Motor neuron (in vitro differentiated cells): Measurements from ENCODE around the gene OPTN. TPM values are rescaled to one million over a fixed set of nuclear protein-coding genes. Genes with fewer than 3 reads are reported as not detected.
A peak's percentile ranks its signal among the peaks of the same experiment; 100 is the strongest.
"Not testable (repeated sequence)": the region's sequence is repeated elsewhere in the genome, so short reads cannot be mapped to it uniquely, and the experiment has no call there.

Source experiments
- ATAC-seq, 8 experiments: fragments of 200-7000 bp; cut with Tn5 transposase; replicated peaks in 6 of 8; 2 replicates each; pipeline ENCODE4 v1.8.0; 2021; ENCODE audit warnings: mild to moderate bottlenecking in 8 of 8, moderate library complexity in 8 of 8
- H3K27ac ChIP-seq, 2 donors: fragments of 250-450 bp; sonication (Bioruptor Pico); 2 replicates each; pipeline ENCODE4 v1.9.0; 2021; ENCODE audit warnings: antibody characterized with exemption in 2 of 2, mild to moderate bottlenecking in 2 of 2, moderate library complexity in 1 of 2
- H3K4me1 ChIP-seq, 2 donors: fragments of 250-450 bp; sonication (Bioruptor Pico); replicated peaks in 1 of 2; 2 replicates each; pipeline ENCODE4 v1.6.1; 2021; ENCODE audit warnings: antibody characterized with exemption in 2 of 2, mild to moderate bottlenecking in 2 of 2, moderate library complexity in 1 of 2
- H3K4me3 ChIP-seq, 5 donors: fragments of 250-450 bp; sonication (Bioruptor Pico); 2 replicates each; pipeline ENCODE4 v1.9.0; 2021; ENCODE audit warnings: antibody characterized with exemption in 5 of 5, mild to moderate bottlenecking in 5 of 5, moderate library complexity in 4 of 5
- WGBS, 10 experiments: fragments of 450-650 bp; shearing (Covaris generic); methylation state at CpG; one replicate each; pipeline ENCODE4 v1.0.0; 2022; 5-methylcytosine and 5-hydroxymethylcytosine counted together
- in situ Hi-C, 9 experiments: fragments of 400-800 bp; cut with MboI; loops; one replicate each; pipeline ENCODE4 v1.15.0; 2021; ENCODE audit warnings: low sequenced_read_pairs in 9 of 9, low pct_unique_long_range_greater_than_20kb in 2 of 9; ENCODE audit not compliant: unreplicated experiment in 9 of 9
- total RNA-seq, 8 experiments: library from RNA; unstranded; fragments of 300-600 nt; gene quantifications; 2 replicates each; pipeline versions ENCODE4 v1.2.3 to v1.2.4, GENCODE V29; 2022

OPTN gene
- total RNA-seq, 8 experiments from 2014 or later: 23.0 to 186 (median 39.1) TPM

- WGBS, 10 experiments: 36 to 92% (median 71%) methylated on average over 1 to 7 of the region's 7 CpGs; no CpG with 5 or more reads in 1 of the 10 experiments
- Histone ChIP-seq H3K4me3 (no peak overlapping the region), H3K4me1 (no peaks in the 10 kb centered on the region), H3K27ac (no peak overlapping the region)
- in situ Hi-C loops: loop anchor here in 1 of 9 experiments (25.0 kb wide), 1 partner anchor 830 kb away; no protein-coding TSS in a partner anchor
- no peak for ATAC-seq
Measured at GRCh38 chr10:13092291-13093102, 7.5 kb upstream of the OPTN start.

DNA sequence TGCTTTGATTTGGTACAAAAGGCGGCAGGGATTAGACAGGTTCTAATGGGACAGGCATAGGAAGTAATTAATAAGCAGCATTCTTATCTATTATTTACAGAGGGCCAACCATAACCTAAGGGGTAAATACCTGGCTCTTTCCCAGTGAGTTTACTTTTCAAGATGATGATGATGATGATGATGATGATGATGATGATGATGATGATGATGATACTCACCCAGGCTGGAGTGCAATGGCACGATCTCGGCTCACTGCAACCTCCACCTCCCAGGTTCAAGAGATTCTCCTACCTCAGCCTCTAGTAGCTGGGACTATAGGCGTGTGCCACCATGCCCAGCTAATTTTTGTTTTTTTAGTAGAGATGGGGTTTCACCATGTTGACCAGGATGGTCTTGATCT, 5.9 kb upstream of the OPTN start:
- H3K4me3 ChIP-seq, H3K27ac ChIP-seq, ATAC-seq, H3K4me1 ChIP-seq: not testable (repeated sequence)
- 83 to 100% (median 100%) methylated on average over 1 to 3 of the region's 4 CpGs for WGBS, 10 experiments
- in situ Hi-C loops: loop anchor here in 1 of 9 experiments (25.0 kb wide), 1 partner anchor 832 kb away; no protein-coding TSS in a partner anchor

- H3K4me1 ChIP-seq: no peaks in the 10 kb centered on the region
- no peak overlapping the region for H3K27ac ChIP-seq
- ATAC-seq: peak in 1 of 8 experiments; percentile 7
- no peak overlapping the region for H3K4me3 ChIP-seq
- WGBS, 10 experiments: 27 to 100% (median 65%) methylated on average over 1 to 2 of the region's 3 CpGs; no CpG with 5 or more reads in 4 of the 10 experiments
- in situ Hi-C loops: loop anchor here in 1 of 9 experiments (25.0 kb wide), 1 partner anchor 833 kb away; no protein-coding TSS in a partner anchor
Measured at GRCh38 chr10:13095094-13095493, 4.9 kb upstream of the OPTN start.

DNA sequence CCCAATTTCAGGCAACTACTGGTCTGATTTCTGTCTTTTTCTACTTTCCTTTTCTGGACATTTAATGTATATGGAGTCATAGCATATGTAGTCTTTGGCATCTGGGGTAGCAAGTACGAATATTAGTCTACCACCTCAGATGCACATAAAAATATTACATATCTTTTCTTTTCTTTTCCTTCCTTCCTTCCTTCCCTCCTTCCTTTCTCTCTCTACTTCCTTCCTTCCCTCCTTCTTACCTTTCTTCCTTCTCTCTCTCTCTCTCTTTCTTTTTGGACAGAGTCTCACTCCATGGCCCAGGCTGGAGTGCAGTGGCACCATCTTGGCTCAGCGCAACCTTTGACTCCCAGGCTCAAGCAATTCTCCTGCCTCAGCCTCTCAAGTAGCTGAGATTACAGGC, 4.0 kb upstream of the OPTN start:
- no peak for ATAC-seq
- 55 to 96% (median 79%) methylated on average over 1 to 2 of the region's 2 CpGs for WGBS, 10 experiments
- in situ Hi-C loops: loop anchor here in 1 of 9 experiments (25.0 kb wide), 1 partner anchor 834 kb away; no protein-coding TSS in a partner anchor
- H3K4me1 ChIP-seq: peaks cover 0 to 4% of the 10 kb centered on the region in 2 donors
- H3K4me3 ChIP-seq: no peak overlapping the region
- no peak overlapping the region for H3K27ac ChIP-seq

DNA sequence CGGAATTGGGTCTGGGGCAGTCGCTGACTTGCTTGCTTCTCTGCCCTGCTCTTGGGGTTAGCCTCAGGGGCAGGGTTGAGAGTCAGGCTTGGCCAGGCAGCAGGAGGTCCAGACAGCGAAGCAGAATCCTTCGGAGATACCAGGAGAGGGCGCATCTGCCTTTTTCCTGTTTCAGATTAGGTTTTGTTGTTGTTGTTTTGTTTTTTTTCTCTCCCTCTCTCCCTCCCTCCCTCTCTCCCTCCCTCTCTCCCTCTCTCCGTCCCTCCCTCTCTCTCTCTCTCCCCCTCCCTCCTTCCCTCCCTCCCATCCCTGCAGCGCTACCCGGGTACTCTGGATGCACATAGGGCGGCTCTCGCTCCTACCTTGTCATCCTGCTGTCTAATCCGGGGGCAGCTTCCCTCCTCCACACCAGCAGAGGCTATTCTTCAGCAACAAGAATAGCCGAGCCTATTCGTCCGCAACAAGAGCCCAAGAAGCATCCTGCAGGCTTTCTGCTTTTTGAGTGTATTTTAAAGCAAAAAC, 758 bp upstream of the OPTN start:
- Histone ChIP-seq H3K27ac (peak overlapping the region; percentile 31 to 47), H3K4me3 (peak overlapping the region; percentile 47 to 95 (median 67)), H3K4me1 (peaks cover 0 to 5% of the 10 kb centered on the region in 2 donors)
- 0 to 20% (median 0%) methylated on average over 1 to 4 of the region's 14 CpGs; no CpG with 5 or more reads in 5 of the 10 experiments for WGBS, 10 experiments
- in situ Hi-C loops: loop anchor here in 1 of 9 experiments (25.0 kb wide), 1 partner anchor 837 kb away; no protein-coding TSS in a partner anchor
- ATAC-seq: peak; percentile 30 to 63 (median 54)

GRCh38 chr10:13100349-13101294, 659 bp downstream of the OPTN start:
- ATAC-seq: peak; percentile 12 to 40 (median 34)
- peak overlapping the region; percentile 9 to 44 for H3K27ac ChIP-seq
- 0 to 82% (median 31%) methylated on average over 2 to 7 of the region's 35 CpGs; no CpG with 5 or more reads in 1 of the 10 experiments for WGBS, 10 experiments
- H3K4me1 ChIP-seq: peaks cover 0 to 5% of the 10 kb centered on the region in 2 donors
- in situ Hi-C loops: no loop called here
- H3K4me3 ChIP-seq: peak overlapping the region; percentile 47 to 95 (median 67)

DNA sequence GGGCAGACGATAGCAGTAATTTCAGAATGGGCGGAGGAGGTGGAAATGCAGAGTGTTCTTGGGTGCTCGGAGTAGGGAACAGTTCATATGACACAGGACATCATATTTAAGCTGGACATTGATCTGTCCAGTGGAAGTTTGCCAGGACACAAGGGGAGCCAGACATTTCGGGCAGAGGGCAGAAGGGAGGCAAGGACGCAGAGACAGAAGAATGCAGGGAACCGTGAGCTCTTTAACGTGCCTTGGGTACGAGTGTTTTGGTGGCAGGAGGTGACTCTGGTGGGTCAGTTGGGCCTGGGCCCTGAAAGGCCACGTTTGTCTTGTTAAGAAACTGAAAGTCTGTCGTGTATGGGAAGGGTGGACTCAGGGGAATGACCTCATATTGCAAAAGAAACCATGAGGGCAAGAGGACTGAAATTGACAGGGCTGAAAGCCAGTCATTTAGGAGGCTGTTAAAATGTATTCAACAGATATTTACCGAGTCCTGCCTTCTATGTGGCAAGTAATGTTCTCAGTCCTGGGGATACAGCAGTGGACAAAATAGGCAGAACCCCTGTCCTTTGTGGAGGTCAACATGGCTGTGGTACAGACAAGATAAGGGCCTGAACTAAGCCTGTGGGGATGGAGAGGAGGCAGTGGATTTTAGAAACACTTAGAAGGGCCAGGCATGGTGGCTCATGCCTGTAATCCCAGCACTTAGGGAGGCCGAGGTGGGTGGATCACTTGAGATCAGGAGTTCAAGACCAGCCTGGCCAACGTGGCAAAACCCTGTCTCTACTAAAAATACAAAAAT, 2.2 kb downstream of the OPTN start:
- peak in 2 of 8 experiments; percentile 0 to 7 for ATAC-seq
- Histone ChIP-seq H3K4me3 (no peak overlapping the region), H3K4me1 (peaks cover 0 to 5% of the 10 kb centered on the region in 2 donors), H3K27ac (no peak overlapping the region)
- WGBS, 10 experiments: 4 to 100% (median 70%) methylated on average over 1 to 9 of the region's 13 CpGs
- in situ Hi-C loops: no loop called here

- Histone ChIP-seq H3K4me1 (peaks cover 0 to 5% of the 10 kb centered on the region in 2 donors), H3K27ac (no peak overlapping the region), H3K4me3 (no peak overlapping the region)
- in situ Hi-C loops: no loop called here
- WGBS, 10 experiments: 40 to 100% (median 100%) methylated on average over 1 to 2 of the region's 2 CpGs; no CpG with 5 or more reads in 2 of the 10 experiments
- ATAC-seq: no peak
Measured at GRCh38 chr10:13103554-13103953, 3.6 kb downstream of the OPTN start.

GRCh38 chr10:13104697-13105096, 4.7 kb downstream of the OPTN start:
- no peak overlapping the region for H3K4me3 ChIP-seq
- 80 to 100% (median 92%) methylated on average over 1 to 11 of the region's 14 CpGs for WGBS, 10 experiments
- ATAC-seq: no peak
- in situ Hi-C loops: no loop called here
- no peak overlapping the region for H3K27ac ChIP-seq
- peaks cover 0 to 5% of the 10 kb centered on the region in 2 donors for H3K4me1 ChIP-seq

DNA sequence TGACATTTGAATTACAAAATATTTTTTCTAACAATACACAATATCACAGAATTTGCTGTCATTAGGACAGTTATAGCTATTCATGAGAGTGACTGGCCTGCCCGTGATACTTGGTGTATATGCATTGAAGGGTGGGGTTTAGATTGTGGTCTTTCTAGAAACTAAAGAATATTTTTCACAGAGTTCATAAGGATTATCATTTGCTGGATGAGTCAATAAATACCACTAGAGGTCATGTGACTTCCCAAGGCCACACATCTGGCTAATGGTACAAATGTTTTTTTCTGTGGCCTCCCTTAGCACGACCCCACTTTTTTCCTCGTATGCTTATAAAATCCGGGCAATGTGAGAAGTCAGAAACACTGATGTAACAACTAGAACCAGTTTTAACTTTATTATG, 5.2 kb downstream of the OPTN start:
- H3K27ac ChIP-seq: no peak overlapping the region
- in situ Hi-C loops: no loop called here
- WGBS, 10 experiments: 13 to 100% (median 80%) methylated on average over 1 to 4 of the region's 4 CpGs; no CpG with 5 or more reads in 1 of the 10 experiments
- no peak overlapping the region for H3K4me3 ChIP-seq
- ATAC-seq: no peak
- peaks cover 0 to 6% of the 10 kb centered on the region in 2 donors for H3K4me1 ChIP-seq

DNA sequence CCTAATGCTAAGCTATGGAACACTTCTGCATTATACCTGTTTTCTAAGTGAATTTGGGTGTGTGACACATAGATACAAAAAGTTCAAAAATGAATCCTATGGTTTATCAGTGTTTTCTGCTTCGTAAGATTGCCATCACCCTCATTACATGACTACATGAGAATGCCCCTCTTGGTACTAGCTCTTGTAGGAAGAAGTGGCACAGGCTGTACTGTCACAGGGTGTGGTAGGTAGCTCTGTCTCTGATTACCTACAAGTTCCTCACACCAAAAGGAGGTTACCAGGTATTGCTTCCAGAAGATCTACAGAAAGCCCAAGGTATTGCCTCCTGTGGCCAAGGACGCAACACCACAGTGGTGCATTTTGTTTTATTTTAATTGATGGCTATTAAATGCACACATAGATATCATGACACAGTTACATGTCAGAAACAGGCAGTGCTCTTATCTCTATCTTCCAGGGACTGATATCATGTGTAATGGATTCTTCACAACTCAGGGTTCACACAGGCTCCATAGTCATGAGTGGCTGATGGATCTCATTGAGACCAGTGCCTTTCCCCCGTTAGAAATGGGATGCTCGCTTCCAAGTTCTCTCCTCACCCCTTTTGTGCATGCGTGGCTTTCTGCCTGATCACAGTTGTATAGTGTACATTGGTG, 6.6 kb downstream of the OPTN start:
- in situ Hi-C loops: no loop called here
- WGBS, 10 experiments: 83 to 100% (median 97%) methylated on average over 1 to 4 of the region's 5 CpGs; no CpG with 5 or more reads in 2 of the 10 experiments
- Histone ChIP-seq H3K4me1 (peaks cover 0 to 4% of the 10 kb centered on the region in 2 donors), H3K27ac (no peak overlapping the region), H3K4me3 (no peak overlapping the region)
- ATAC-seq: no peak
